ENCODE results near the gene LRMDA. TPM values are rescaled to one million over a fixed set of nuclear protein-coding genes. Genes with fewer than 3 reads are reported as not detected.

The LRMDA gene
- total and polyA plus RNA-seq, 4 donors, result 12.1 to 40.8 (median 21.6) TPM

GRCh38 chr10:76341740-76342139 lies 910.3 kb downstream of the LRMDA start:
- Histone ChIP-seq H3K9me3 (ENCODE audit: control insufficient read depth in 4 of 4, insufficient read depth in 3 of 4, low read length in 3 of 4) (peaks cover 0 to 3% (median 0%) of the 10 kb centered on the region in 4 donors), H3K4me3 (no peak overlapping the region), H3K9ac (ENCODE audit: insufficient read depth in 1 of 2, low read length in 2 of 2) (no peak overlapping the region), H3K27me3 (ENCODE audit: control insufficient read depth in 3 of 3, insufficient read depth in 3 of 3, low read length in 2 of 3) (no peaks in the 10 kb centered on the region), H3K27ac (ENCODE audit: low read depth in 1 of 2, low read length in 1 of 2) (no peak overlapping the region), H3K4me1 (ENCODE audit: control insufficient read depth in 5 of 5, insufficient read depth in 5 of 5, low read length in 5 of 5) (peaks cover 0 to 2% (median 0%) of the 10 kb centered on the region in 5 donors), H3K36me3 (ENCODE audit: control insufficient read depth in 4 of 4, insufficient read depth in 4 of 4, low read length in 4 of 4) (no peaks in the 10 kb centered on the region)
- no peak for TF ChIP-seq CTCF (IDR thresholded peaks at IDR 0.05; ENCODE audit: control extremely low read depth, extremely low read depth)
- DNase-seq, result no peak
- WGBS, 2 donors, result 71 to 87% methylated on average over 2 of the region's 2 CpGs
- no peak for ATAC-seq (ENCODE audit: insufficient read depth, low FRiP score)

DNA sequence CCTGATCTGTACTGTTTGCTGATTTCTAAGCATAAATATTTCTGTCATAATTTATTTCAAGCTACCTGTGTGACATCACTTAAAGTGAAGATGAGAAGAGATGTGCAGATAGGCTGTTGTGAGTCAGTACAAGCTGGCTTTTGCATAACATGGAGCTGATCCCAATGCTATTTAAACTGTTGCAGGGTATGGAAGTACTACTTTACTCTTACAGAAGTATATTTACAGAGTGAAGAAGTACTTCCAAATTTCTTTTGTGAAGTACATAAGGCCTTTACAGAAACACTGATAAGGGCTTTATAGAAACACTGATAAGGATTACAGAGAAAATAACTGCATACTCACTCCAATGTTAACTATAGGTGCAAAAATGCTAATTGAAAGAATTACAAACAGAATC lies 911.6 kb downstream of the LRMDA start:
- Histone ChIP-seq H3K27ac (ENCODE audit: low read depth in 1 of 2, low read length in 1 of 2) (no peak overlapping the region), H3K4me1 (ENCODE audit: control insufficient read depth in 5 of 5, insufficient read depth in 5 of 5, low read length in 5 of 5) (no peaks in the 10 kb centered on the region), H3K9me3 (ENCODE audit: control insufficient read depth in 4 of 4, insufficient read depth in 3 of 4, low read length in 3 of 4) (peaks cover 0 to 3% (median 0%) of the 10 kb centered on the region in 4 donors), H3K9ac (ENCODE audit: insufficient read depth in 1 of 2, low read length in 2 of 2) (no peak overlapping the region), H3K27me3 (ENCODE audit: control insufficient read depth in 3 of 3, insufficient read depth in 3 of 3, low read length in 2 of 3) (no peaks in the 10 kb centered on the region), H3K4me3 (no peak overlapping the region), H3K36me3 (ENCODE audit: control insufficient read depth in 4 of 4, insufficient read depth in 4 of 4, low read length in 4 of 4) (no peaks in the 10 kb centered on the region)
- ATAC-seq (ENCODE audit: insufficient read depth, low FRiP score) (no peak), DNase-seq (no peak)
- no peak for TF ChIP-seq CTCF (IDR thresholded peaks at IDR 0.05; ENCODE audit: control extremely low read depth, extremely low read depth)

GRCh38 chr10:76347832-76348231 lies 916.4 kb downstream of the LRMDA start:
- no peaks in the 10 kb centered on the region for H3K36me3 ChIP-seq (ENCODE audit: control insufficient read depth in 4 of 4, insufficient read depth in 4 of 4, low read length in 4 of 4)
- no peaks in the 10 kb centered on the region for H3K4me1 ChIP-seq (ENCODE audit: control insufficient read depth in 5 of 5, insufficient read depth in 5 of 5, low read length in 5 of 5)
- no peak overlapping the region for H3K4me3 ChIP-seq
- no peak overlapping the region for H3K27ac ChIP-seq (ENCODE audit: low read depth in 1 of 2, low read length in 1 of 2)
- no peaks in the 10 kb centered on the region for H3K27me3 ChIP-seq (ENCODE audit: control insufficient read depth in 3 of 3, insufficient read depth in 3 of 3, low read length in 2 of 3)
- DNase-seq (no peak), ATAC-seq (ENCODE audit: insufficient read depth, low FRiP score) (no peak)
- TF ChIP-seq CTCF (IDR thresholded peaks at IDR 0.05; ENCODE audit: control extremely low read depth, extremely low read depth), result no peak
- H3K9ac ChIP-seq (ENCODE audit: insufficient read depth in 1 of 2, low read length in 2 of 2), result no peak overlapping the region
- no peaks in the 10 kb centered on the region for H3K9me3 ChIP-seq (ENCODE audit: control insufficient read depth in 4 of 4, insufficient read depth in 3 of 4, low read length in 3 of 4)
- WGBS, 2 donors, result 95 to 96% methylated on average over 2 of the region's 2 CpGs

- no peak for TF ChIP-seq CTCF (IDR thresholded peaks at IDR 0.05; ENCODE audit: control extremely low read depth, extremely low read depth)
- 78 to 86% methylated on average over 4 of the region's 4 CpGs for WGBS, 2 donors
- no peak overlapping the region for H3K27ac ChIP-seq (ENCODE audit: low read depth in 1 of 2, low read length in 1 of 2)
- no peak overlapping the region for H3K4me3 ChIP-seq
- H3K4me1 ChIP-seq (ENCODE audit: control insufficient read depth in 5 of 5, insufficient read depth in 5 of 5, low read length in 5 of 5), result peaks cover 0 to 5% (median 0%) of the 10 kb centered on the region in 5 donors
- no peak overlapping the region for H3K9ac ChIP-seq (ENCODE audit: insufficient read depth in 1 of 2, low read length in 2 of 2)
- H3K36me3 ChIP-seq (ENCODE audit: control insufficient read depth in 4 of 4, insufficient read depth in 4 of 4, low read length in 4 of 4), result no peaks in the 10 kb centered on the region
- H3K9me3 ChIP-seq (ENCODE audit: control insufficient read depth in 4 of 4, insufficient read depth in 3 of 4, low read length in 3 of 4), result peaks cover 0 to 1% (median 0%) of the 10 kb centered on the region in 4 donors
- ATAC-seq (ENCODE audit: insufficient read depth, low FRiP score), result no peak
- no peak for DNase-seq
- H3K27me3 ChIP-seq (ENCODE audit: control insufficient read depth in 3 of 3, insufficient read depth in 3 of 3, low read length in 2 of 3), result no peaks in the 10 kb centered on the region
These were observed 919.2 kb downstream of the LRMDA start for GRCh38 chr10:76350583-76350982.

All from lung (tissue), 12 donors.